AG04450 (cell line): ENCODE results near the gene PKD1. TPM values are rescaled to one million over a fixed set of nuclear protein-coding genes. Genes with fewer than 3 reads are reported as not detected.

Source experiments
- CTCF ChIA-PET: fragments of 300-600, 350-600 bp; formaldehyde crosslinking; extraction: SDS; loops from one replicate; lab custom pipeline; 2022; ENCODE audit warnings: antibody characterized with exemption, inconsistent platforms; lab: Charles Lee
- POLR2A ChIA-PET: fragments of 350-600 bp; formaldehyde crosslinking; extraction: SDS; loops from one replicate; lab custom pipeline; 2021; ENCODE audit warnings: antibody characterized with exemption, inconsistent platforms; lab: Yijun Ruan, JAX
- DNase-seq: peaks from one replicate; pipeline ENCODE4 v3.0.0-alpha.2; 2011; ENCODE audit warnings: low read depth, low spot score
- H3K27ac ChIP-seq: one replicate; pipeline ENCODE4 v1.5.1; 2012; ENCODE audit warnings: low read depth, low read length, control low read depth
- H3K27me3 ChIP-seq: one replicate; pipeline ENCODE4 v1.6.0; 2012; ENCODE audit warnings: low read length; ENCODE audit not compliant: control insufficient read depth, insufficient read depth
- H3K4me3 ChIP-seq: 2 replicates; pipeline ENCODE4 v1.5.1; 2011; ENCODE audit warnings: mild to moderate bottlenecking, low read depth, low read length, control low read depth
- H3K9me3 ChIP-seq: 2 replicates; pipeline ENCODE4 v1.5.1; 2012; ENCODE audit warnings: low read length; ENCODE audit not compliant: control insufficient read depth, insufficient read depth
- polyA plus RNA-seq: library from polyadenylated mRNA; depleted of rRNA; stranded (reverse); fragments of >200 nt; gene quantifications from 2 replicates; pipeline ENCODE4 v1.2.3, GENCODE V29; 2011
- TF ChIP-seq, protein P1 (sequence below): IDR thresholded peaks from 2 replicates; pipeline ENCODE4 v1.5.1; 2011; ENCODE audit warnings: low read depth, low read length, control low read depth, inconsistent platforms

The PKD1 gene
- polyA plus RNA-seq, 1 experiment: 16.1 TPM

DNA sequence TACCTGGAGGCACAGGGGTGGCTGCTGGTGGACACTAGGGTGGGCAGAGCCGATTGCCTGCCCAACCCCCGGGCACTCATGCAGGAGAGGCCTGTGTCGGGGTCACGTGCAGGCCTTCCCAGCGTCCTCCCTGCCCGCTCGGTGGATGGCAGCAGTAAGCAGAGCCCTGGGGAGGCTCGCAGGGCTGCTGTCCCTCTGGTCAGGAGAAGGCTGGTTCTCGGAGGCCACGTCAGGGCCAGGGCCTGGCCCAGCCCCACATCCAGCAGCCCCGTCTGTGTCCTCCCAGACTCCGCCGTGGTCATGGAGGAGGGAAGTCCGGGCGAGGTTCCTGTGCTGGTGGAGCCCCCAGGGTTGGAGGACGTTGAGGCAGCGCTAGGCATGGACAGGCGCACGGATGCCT is 52.3 kb downstream of the PKD1 start:
- POLR2A ChIA-PET: no interaction called here
- TF ChIP-seq, protein P1, sequence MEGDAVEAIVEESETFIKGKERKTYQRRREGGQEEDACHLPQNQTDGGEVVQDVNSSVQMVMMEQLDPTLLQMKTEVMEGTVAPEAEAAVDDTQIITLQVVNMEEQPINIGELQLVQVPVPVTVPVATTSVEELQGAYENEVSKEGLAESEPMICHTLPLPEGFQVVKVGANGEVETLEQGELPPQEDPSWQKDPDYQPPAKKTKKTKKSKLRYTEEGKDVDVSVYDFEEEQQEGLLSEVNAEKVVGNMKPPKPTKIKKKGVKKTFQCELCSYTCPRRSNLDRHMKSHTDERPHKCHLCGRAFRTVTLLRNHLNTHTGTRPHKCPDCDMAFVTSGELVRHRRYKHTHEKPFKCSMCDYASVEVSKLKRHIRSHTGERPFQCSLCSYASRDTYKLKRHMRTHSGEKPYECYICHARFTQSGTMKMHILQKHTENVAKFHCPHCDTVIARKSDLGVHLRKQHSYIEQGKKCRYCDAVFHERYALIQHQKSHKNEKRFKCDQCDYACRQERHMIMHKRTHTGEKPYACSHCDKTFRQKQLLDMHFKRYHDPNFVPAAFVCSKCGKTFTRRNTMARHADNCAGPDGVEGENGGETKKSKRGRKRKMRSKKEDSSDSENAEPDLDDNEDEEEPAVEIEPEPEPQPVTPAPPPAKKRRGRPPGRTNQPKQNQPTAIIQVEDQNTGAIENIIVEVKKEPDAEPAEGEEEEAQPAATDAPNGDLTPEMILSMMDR: no peak
- no peak overlapping the region for H3K4me3 ChIP-seq
- no peaks in the 10 kb centered on the region for H3K27me3 ChIP-seq
- DNase-seq: no peak
- H3K9me3 ChIP-seq: no peaks in the 10 kb centered on the region; the same call in 1 of the 2 replicates
- no peak overlapping the region for H3K27ac ChIP-seq
- CTCF ChIA-PET: no interaction called here

DNA sequence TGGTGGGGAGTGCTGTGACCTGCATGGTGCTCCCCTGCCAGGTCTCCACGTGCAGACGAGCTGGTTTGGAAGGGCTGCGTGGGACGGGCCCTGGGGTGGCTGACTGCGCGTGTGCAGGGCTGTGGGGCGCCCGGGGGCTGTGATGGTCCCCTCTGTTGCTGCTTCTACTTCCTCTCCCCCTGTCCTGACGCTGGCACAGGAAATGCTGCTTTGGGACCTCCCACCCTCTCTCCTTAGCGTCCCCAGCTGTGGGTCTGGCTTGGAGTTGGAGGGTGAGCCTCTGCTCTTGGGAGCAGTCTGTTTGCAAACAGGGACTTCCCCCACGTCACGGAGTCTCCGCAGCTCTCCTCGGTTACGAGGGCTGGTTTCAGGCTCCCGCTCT is 52.7 kb downstream of the PKD1 start:
- H3K27ac ChIP-seq: no peak overlapping the region
- TF ChIP-seq, protein P1: no peak
- CTCF ChIA-PET: no interaction called here
- no peak overlapping the region for H3K4me3 ChIP-seq
- no peaks in the 10 kb centered on the region; the same call in 1 of the 2 replicates for H3K9me3 ChIP-seq
- DNase-seq: no peak
- POLR2A ChIA-PET: interaction anchor here (0.6 kb wide), 1 partner anchor 15 kb away, joined by 6 read pairs; no protein-coding TSS in a partner anchor
- H3K27me3 ChIP-seq: no peaks in the 10 kb centered on the region

DNA sequence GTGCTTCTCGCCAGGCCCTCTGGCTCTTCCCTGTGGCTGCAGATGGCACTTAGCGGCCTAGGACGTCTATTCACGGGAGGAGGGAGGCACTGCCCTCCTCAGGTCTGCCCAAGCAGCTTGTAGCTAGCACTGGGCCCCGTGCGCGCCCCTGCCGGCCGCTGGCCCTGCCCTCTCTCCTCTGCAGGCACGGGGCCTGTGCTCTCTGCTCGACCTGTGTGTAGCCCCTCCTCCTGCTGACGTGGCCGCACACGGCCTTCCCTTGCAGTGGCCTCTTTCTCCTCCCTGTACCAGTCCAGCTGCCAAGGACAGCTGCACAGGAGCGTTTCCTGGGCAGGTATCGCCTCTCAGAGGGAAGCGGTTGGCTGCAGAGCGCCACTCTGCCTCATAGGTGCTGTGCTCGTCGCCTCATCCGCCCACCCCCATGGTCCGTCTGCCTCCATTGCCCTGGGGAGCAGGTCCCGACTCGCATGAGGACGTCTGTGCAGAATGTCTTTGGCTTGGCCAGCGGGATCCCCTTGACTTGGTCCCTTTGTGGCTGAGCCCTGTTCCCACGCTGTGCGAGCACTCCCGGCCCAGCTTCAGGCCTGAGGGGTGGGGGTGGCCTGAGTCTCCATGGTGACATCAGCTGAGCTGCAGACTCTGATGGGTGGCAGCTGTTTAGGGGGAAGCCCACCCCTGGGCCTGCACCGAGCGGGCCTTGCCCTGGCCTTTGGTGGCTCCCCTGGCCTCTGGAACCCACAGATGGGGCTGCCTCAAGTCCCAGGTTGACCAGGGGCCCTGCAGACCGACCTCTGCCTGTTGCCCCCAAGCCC is 53.3 kb downstream of the PKD1 start:
- DNase-seq: no peak
- ChIA-PET CTCF (no interaction called here), POLR2A (interaction anchor here (0.6 kb wide), 2 partner anchors 14 to 59 kb away, joined by 3 to 6 read pairs; no protein-coding TSS in a partner anchor)
- TF ChIP-seq, protein P1: no peak
- Histone ChIP-seq H3K4me3 (no peak overlapping the region), H3K27me3 (no peaks in the 10 kb centered on the region), H3K27ac (no peak overlapping the region), H3K9me3 (no peaks in the 10 kb centered on the region; the same call in 1 of the 2 replicates)

DNA sequence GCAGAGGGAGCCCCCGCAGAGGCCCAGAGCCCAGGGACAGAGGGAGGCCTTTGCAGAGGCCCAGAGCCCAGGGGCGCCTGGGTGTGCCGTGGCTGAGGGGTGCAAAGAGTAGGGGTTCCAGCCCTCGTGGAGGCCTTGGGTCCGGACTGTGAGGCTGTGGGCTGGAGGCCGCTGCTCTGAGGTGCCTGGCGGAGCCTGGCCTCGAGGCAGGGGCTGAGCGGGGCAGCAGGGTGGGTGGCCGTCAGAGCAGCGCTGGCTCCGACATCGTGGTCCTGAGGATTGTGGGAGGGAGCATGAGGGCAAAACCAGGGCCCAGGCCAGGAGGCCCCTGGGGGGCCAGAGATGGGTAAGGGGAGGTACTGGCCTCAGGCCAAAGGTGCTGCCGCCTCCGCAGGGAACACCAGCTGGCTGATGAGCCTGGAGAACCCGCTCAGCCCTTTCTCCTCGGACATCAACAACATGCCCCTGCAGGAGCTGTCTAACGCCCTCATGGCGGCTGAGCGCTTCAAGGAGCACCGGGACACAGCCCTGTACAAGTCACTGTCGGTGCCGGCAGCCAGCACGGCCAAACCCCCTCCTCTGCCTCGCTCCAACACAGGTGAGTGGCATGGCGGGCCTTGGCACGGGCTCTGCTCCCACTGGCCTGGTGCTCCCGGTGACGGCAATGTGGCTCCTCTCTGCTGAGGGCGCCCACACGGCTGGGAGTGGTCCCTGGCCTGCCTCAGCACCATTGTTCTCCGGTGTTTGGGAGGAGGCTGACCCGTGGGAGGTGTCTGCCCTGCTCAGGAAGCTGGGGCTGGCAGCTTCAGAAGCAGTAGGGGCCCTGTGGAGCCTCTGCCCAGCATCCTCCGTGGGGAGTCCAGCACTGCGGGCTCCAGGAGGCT is 54.3 kb downstream of the PKD1 start:
- POLR2A ChIA-PET: interaction anchor here (0.5 kb wide), 1 partner anchor 26 kb away, joined by 5 read pairs; no protein-coding TSS in a partner anchor
- no peak for DNase-seq
- no peaks in the 10 kb centered on the region; the same call in 1 of the 2 replicates for H3K9me3 ChIP-seq

More for the DNA sequence above, 54.3 kb downstream of the PKD1 start:
- TF ChIP-seq, protein P1: no peak
- Histone ChIP-seq H3K27me3 (no peaks in the 10 kb centered on the region), H3K27ac (no peak overlapping the region), H3K4me3 (no peak overlapping the region)
- CTCF ChIA-PET: no interaction called here
